Ishikawa (cell line): ENCODE results near the gene SLC27A2.

ENCODE experiments used
- CEBPB ChIP-seq: IDR thresholded peaks from 2 replicates; pipeline ENCODE4 v1.6.1; 2012
- EP300 ChIP-seq: IDR thresholded peaks from 2 replicates; pipeline ENCODE4 v1.6.1; 2012; ENCODE audit warnings: borderline replicate concordance
- NFIC ChIP-seq: IDR thresholded peaks from 2 replicates; pipeline ENCODE4 v1.6.1; 2012
- RAD21 ChIP-seq: IDR thresholded peaks from 2 replicates; pipeline ENCODE4 v1.6.1; 2012; ENCODE audit warnings: low read depth
- REST ChIP-seq: IDR thresholded peaks from 2 replicates; pipeline ENCODE4 v1.6.1; 2012; ENCODE audit warnings: low read depth, mild to moderate bottlenecking
- TAF1 ChIP-seq: IDR thresholded peaks from 2 replicates; pipeline ENCODE4 v1.6.1; 2012; ENCODE audit warnings: low read depth, mild to moderate bottlenecking
- TCF12 ChIP-seq: IDR thresholded peaks from 2 replicates; pipeline ENCODE4 v1.6.1; 2012; ENCODE audit warnings: low read depth
- YY1 ChIP-seq: IDR thresholded peaks from 2 replicates; pipeline ENCODE4 v1.6.1; 2012; ENCODE audit warnings: low read depth
- ZBTB7A ChIP-seq: IDR thresholded peaks from 2 replicates; pipeline ENCODE4 v1.6.1; 2012; ENCODE audit warnings: low read depth

GRCh38 chr15:50259276-50259675, 77.3 kb downstream of the SLC27A2 start:
- no peak for TF ChIP-seq YY1
- TF ChIP-seq NFIC: no peak
- TF ChIP-seq TAF1: no peak
- TF ChIP-seq REST: no peak
- TF ChIP-seq ZBTB7A: no peak
- no peak for TF ChIP-seq TCF12
- TF ChIP-seq EP300: no peak
- no peak for TF ChIP-seq CEBPB
- TF ChIP-seq RAD21: no peak
